SKM-1 treated with dmso at 0.1 percent for 144 hours (cell line): ENCODE measurements around the gene THTPA.
"Not testable (repeated sequence)": the region's sequence is repeated elsewhere in the genome, so short reads cannot be mapped to it uniquely, and the experiment has no call there.

Source experiments
- DNase-seq: peaks from one replicate; lab custom pipeline; 2025; ENCODE audit not compliant: unreplicated experiment; lab: John Stamatoyannopoulos, UW

The THTPA gene

GRCh38 chr14:23582906-23583760 lies 27.1 kb downstream of the THTPA start:
- DNase-seq = no peak

GRCh38 chr14:23583761-23584526 lies 27.9 kb downstream of the THTPA start:
- not testable (repeated sequence) for DNase-seq

DNA sequence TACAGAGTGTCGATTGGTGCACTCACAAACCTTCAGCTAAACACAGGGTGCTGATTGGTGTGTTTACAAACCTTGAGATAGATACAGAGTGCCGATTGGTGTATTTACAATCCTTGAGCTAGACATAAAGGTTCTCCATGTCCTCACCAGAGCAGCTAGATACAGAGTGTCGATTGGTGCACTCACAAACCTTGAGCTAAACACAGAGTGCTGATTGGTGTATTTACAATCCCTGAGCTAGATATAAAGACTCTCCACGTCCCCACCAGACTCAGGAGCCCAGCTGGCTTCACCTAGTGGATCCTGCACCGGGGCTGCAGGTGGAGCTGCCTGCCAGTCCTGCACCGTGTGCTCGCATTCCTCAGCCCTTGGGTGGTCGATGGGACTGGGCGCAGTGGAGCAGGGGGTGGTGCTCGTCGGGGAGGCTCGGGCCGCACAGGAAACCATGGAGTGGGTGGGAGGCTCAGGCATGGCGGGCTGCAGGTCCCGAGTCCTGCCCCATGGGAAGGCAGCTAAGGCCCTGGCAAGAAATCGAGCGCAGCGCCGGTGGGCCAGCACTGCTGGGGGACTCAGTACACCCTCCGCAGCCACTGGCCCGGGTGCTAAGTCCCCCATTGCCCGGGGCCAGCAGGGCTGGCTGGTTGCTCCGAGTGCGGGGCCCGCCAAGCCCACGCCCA lies 28.6 kb downstream of the THTPA start:
- DNase-seq = not testable (repeated sequence)

DNA sequence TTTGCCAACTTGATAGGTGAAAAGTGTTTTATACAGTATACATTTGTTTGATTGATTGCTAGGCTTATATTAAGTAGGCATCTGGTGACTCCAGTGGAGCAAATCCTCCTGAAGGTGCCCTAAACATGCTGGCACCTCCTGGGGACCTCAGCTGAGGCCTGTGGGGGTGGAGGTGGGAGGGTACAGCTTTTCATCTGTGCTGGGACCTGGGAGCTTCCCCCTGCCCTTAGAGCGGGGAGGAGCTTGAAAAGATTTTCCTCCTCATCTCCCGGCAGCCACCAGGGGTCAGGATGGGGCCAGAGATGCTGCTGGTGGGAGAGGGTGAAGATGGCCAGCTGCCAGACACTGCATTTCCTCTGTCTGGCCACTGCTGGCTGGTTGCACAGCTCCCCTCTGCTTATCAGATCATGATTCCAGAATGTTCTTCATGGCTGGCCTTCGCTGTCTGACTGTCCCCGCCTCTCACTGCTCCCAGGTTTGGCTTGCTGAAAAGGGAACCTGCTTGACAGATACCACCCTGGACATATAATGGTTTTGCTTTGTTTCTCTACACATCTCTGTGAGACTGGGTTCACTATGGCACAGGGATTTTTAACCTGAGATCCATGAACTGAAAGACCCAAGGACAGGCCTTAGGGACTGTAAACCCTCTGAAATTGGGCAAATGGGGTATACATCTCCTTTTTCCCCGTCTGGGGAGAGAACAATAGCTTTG lies 33.0 kb downstream of the THTPA start:
- peak; percentile 60 for DNase-seq

DNA sequence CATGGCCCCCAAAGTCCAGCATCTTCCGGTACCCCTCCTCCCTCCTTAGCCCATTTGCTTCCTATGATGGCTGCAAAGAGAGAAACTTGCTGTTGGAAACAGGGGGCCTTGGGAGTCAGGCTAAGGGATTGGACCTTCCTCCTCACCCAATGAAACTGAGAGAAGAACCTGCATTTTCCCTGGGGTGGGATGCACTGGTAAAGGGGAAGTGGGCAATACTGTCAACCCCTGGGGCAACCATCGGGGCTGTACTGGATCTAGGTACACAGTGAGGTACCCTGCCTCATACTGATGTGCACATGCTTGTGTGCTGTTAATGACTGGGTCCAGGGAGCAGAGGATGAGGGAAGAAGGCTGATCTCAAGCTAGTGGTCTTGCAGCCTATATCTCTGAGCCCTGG lies 33.5 kb downstream of the THTPA start:
- no peak for DNase-seq

- no peak for DNase-seq
Observed at GRCh38 chr14:23590198-23590597, 34.1 kb downstream of the THTPA start.

GRCh38 chr14:23594191-23594590 lies 38.1 kb downstream of the THTPA start:
- not testable (repeated sequence) for DNase-seq

DNA sequence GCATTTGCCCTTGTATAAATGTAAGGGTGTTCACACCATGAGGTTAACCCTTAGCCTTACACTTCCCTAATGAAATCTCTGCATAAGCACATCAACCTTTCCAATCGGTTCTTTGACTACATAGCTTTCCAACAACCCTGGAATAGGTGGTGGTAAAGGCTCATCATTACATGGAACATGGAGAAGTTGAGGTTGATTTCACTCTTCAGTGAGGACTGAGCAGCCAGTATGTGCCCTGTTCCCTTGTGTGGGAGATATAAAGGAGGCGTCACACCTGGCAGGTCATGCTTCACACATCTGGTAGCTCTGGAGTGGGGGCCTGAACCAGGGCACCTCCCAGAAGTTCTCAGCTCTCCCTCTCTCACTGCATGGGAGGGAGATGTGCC lies 44.2 kb downstream of the THTPA start:
- DNase-seq = no peak

GRCh38 chr14:23600806-23601205 lies 44.7 kb downstream of the THTPA start:
- no peak for DNase-seq

DNA sequence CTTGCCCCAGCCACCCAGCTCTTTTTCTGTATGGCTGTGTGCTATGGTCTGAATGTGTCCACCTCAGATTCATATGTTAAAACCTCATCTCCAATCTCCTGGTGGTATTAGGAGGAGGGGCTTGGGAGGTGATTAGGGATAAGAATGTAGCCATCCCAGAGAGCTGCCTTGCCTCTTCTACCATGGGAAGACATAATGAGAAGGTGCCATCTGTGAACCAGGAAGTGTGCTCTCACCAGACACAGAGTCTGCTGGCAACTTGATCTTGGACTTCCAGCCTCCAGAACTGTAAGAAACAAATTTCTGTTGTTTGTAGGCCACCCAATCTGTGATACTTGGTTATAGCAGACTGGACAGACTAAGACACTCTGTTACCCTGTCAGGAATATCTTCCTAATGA lies 45.4 kb downstream of the THTPA start:
- no peak for DNase-seq

DNA sequence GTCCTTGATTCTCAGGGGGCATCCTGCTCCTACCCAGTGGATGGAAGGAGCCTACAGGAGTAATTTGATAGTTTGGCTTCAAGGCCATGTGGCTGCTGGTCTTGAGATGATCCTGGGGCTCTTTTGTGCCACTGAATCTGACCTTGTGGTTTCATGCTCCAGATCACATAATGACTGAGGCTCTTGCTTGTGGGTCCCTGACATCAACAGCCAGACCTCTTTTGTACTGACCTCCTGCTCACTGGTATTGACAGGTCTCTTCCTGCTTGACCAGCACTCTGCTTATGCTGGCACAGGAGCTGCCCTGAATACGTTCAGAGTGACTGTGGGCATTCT lies 45.7 kb downstream of the THTPA start:
- no peak for DNase-seq

DNA sequence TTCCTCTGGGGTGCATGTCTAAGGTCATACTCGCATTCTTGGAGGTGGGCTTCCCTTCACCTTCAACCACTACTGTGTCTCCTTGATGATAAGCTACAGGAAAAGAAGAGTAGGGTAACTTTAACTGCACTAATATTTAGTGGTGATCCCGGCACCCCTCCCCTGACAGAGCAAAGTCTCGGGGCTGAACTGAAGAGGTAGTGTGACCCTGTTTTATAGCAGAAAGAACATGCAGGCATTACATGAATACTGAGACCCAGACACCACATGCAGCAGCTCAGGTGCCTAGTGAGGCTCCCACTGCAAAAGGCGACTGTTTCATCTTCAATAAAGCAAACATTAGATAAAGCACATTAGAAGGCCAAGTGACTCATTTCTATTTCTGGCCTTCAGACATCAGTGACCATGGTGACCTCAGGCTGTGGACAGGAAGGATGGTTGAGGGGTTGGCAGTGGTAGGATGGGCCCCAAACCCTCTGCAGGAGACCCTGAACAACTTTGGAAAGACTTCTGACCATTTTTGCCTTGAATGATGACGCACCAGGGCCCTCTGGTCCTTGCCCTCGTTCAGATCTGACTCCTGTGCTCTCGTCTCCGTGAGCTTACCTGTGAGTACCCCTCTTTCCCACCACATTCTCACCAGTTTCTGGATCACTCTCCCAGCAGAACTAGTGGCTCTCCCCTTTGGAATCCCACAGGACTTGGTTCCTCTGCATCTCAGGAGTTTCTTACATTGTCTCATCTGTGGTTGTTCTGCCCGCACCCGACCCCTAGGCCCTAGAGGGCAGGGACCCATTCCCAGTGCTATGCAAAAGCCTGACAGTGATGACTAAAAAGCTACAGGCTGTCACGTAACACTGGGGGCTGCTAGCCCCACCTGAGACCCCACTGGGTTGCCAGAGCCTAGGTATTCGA lies 46.4 kb downstream of the THTPA start:
- no peak for DNase-seq

DNA sequence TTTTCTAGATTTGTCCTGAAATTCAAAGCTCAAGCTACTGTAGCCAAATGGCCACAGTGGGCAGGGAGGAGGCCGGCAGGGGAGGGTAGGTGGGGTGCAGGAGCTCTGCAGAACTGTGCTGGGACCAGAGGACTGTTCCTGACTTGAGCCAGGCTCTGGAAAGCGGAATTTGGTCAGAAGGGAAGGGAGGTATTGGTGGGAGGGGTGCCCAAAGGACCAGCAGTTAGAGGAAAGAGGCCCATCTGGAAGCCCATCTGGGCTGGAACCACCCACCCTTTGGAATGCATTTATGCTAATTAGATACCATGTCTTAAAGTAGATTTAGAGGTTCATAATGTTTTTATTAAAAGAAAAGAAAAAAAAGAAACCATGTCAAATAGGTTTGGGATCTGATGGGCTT lies 47.0 kb downstream of the THTPA start:
- no peak for DNase-seq

GRCh38 chr14:23604148-23604547 lies 48.1 kb downstream of the THTPA start:
- no peak for DNase-seq

GRCh38 chr14:23604675-23605170 lies 48.7 kb downstream of the THTPA start:
- no peak for DNase-seq

GRCh38 chr14:23605931-23606585 lies 50.0 kb downstream of the THTPA start:
- no peak for DNase-seq

- no peak for DNase-seq
Observed at GRCh38 chr14:23608454-23608853, 52.4 kb downstream of the THTPA start.

- DNase-seq = no peak
Observed at GRCh38 chr14:23609001-23609400, 52.9 kb downstream of the THTPA start.

GRCh38 chr14:23609411-23610089 lies 53.5 kb downstream of the THTPA start:
- DNase-seq = not testable (repeated sequence)
